ENCODE measurements around the gene EPN1. TPM values are rescaled to one million over a fixed set of nuclear protein-coding genes. Genes with fewer than 3 reads are reported as not detected.

Gene EPN1
- total and polyA plus RNA-seq, 9 of the 15 experiments (the other 6 are each of a cell fraction or from before 2014, with no cell fraction given), result 0.08 to 138 (median 12.7) TPM

DNA sequence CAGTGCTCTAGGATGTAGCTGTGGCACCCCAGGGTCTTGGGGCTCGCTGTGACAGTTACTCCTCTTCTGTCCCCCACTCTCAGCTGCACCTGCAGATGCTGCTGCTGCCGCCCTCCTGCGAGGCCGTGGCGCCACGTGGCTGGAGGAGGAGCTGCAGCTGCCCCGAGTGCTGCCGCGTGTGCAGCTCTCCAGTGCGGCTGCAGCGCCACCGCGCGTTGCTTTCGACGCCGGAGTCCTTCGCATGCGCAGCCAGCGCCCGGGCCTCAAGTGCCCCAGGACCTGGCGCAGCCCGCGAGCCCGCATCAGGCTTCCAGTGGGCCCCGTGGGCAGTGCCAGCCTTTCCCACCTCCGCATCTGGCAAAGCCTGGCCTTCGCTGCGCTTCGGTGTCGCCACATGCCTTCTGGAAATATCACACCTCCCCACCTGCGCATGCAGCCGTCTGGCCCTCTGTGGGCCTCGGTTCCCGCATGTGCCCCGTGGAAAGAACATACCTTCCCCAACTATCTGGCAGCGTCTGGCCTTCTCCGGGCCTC lies 34.9 kb upstream of the EPN1 start (continued):
- TF ChIP-seq RBM17 (IDR thresholded peaks at IDR 0.05; ENCODE audit: borderline replicate concordance, low read depth, low read length) (no peak), ZNF699 (CRISPR knock-in tag; IDR thresholded peaks at IDR 0.05; ENCODE audit: insufficient replicate concordance) (no peak), SETDB1 (IDR thresholded peaks at IDR 0.05; ENCODE audit: low read length) (no peak), POLR2G (IDR thresholded peaks at IDR 0.05; ENCODE audit: low read depth, low read length) (peak; percentile 75), ZFX (CRISPR knock-in tag; IDR thresholded peaks at IDR 0.05) (peak; percentile 93), SOX6 (IDR thresholded peaks at IDR 0.05) (peak; percentile 36; the same call in 1 of the 2 replicates), ZC3H8 (IDR thresholded peaks at IDR 0.05) (no peak), CREB1 (IDR thresholded peaks at IDR 0.05) (no peak; the same call in 1 of the 2 replicates), CREB1 (CRISPR knock-in tag; IDR thresholded peaks at IDR 0.05) (peak; percentile 87), TCFL5 (CRISPR knock-in tag; conservative IDR thresholded peaks at IDR 0.05) (no peak), RNF2 (IDR thresholded peaks at IDR 0.05) (peak; percentile 95), TCF7L2 (IDR thresholded peaks at IDR 0.05; ENCODE audit: low read depth, low read length) (no peak), SMARCC2 (IDR thresholded peaks at IDR 0.05; ENCODE audit: low read depth) (no peak)
- TF ChIP-seq, protein P1, sequence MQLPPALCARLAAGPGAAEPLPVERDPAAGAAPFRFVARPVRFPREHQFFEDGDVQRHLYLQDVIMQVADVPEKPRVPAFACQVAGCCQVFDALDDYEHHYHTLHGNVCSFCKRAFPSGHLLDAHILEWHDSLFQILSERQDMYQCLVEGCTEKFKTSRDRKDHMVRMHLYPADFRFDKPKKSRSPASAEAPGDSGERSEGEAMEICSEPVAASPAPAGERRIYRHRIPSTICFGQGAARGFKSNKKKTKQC (CRISPR knock-in tag; IDR thresholded peaks at IDR 0.05), result peak; percentile 99
- TF ChIP-seq, protein P2, sequence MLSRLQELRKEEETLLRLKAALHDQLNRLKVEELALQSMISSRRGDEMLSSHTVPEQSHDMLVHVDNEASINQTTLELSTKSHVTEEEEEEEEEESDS (CRISPR knock-in tag; IDR thresholded peaks at IDR 0.05), result no peak
- TF ChIP-seq, protein P3, sequence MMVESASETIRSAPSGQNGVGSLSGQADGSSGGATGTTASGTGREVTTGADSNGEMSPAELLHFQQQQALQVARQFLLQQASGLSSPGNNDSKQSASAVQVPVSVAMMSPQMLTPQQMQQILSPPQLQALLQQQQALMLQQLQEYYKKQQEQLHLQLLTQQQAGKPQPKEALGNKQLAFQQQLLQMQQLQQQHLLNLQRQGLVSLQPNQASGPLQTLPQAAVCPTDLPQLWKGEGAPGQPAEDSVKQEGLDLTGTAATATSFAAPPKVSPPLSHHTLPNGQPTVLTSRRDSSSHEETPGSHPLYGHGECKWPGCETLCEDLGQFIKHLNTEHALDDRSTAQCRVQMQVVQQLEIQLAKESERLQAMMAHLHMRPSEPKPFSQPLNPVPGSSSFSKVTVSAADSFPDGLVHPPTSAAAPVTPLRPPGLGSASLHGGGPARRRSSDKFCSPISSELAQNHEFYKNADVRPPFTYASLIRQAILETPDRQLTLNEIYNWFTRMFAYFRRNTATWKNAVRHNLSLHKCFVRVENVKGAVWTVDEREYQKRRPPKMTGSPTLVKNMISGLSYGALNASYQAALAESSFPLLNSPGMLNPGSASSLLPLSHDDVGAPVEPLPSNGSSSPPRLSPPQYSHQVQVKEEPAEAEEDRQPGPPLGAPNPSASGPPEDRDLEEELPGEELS (CRISPR knock-in tag; IDR thresholded peaks at IDR 0.05; ENCODE audit: borderline replicate concordance), result peak; percentile 99
- TF ChIP-seq, protein P4, sequence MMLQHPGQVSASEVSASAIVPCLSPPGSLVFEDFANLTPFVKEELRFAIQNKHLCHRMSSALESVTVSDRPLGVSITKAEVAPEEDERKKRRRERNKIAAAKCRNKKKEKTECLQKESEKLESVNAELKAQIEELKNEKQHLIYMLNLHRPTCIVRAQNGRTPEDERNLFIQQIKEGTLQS (IDR thresholded peaks at IDR 0.05), result no peak
- TF ChIP-seq, protein P4 (CRISPR knock-in tag; conservative IDR thresholded peaks at IDR 0.05), result 0 out of 2 replicates have a peak, but pooled peaks have one; percentile 79
- TF ChIP-seq, protein P5, sequence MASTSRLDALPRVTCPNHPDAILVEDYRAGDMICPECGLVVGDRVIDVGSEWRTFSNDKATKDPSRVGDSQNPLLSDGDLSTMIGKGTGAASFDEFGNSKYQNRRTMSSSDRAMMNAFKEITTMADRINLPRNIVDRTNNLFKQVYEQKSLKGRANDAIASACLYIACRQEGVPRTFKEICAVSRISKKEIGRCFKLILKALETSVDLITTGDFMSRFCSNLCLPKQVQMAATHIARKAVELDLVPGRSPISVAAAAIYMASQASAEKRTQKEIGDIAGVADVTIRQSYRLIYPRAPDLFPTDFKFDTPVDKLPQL (IDR thresholded peaks at IDR 0.05; ENCODE audit: extremely low read depth, insufficient read length), result no peak
